Mucosa of rectum (tissue), 2 donors: Measurements from ENCODE around the gene KAT7.

Experiments used
- H3K27ac ChIP-seq, 2 donors: one replicate each; pipeline ENCODE4 v1.7.0; 2013; ENCODE audit warnings: inconsistent platforms in 2 of 2, low read depth in 2 of 2, low read length in 2 of 2
- H3K27me3 ChIP-seq, 2 donors: one replicate each; pipeline ENCODE4 v1.7.0; 2013; ENCODE audit warnings: low read length in 2 of 2; ENCODE audit not compliant: control insufficient read depth in 2 of 2, insufficient read depth in 2 of 2
- H3K36me3 ChIP-seq, 2 donors: one replicate each; pipeline ENCODE4 v1.7.0; 2013; ENCODE audit warnings: low read length in 2 of 2; ENCODE audit not compliant: control insufficient read depth in 2 of 2, insufficient read depth in 2 of 2
- H3K4me1 ChIP-seq, 2 donors: one replicate each; pipeline ENCODE4 v1.7.0; 2013; ENCODE audit warnings: low read length in 2 of 2, mild to moderate bottlenecking in 1 of 2; ENCODE audit not compliant: control insufficient read depth in 2 of 2, insufficient read depth in 2 of 2
- H3K4me3 ChIP-seq, 2 donors: one replicate each; pipeline ENCODE4 v1.7.0; 2013; ENCODE audit warnings: low read length in 2 of 2
- H3K9ac ChIP-seq, 2 donors: one replicate each; pipeline ENCODE4 v1.7.0; 2013; ENCODE audit warnings: low read length in 2 of 2, low read depth in 1 of 2, mild to moderate bottlenecking in 1 of 2
- H3K9me3 ChIP-seq, 2 donors: one replicate each; pipeline ENCODE4 v1.7.0; 2013; ENCODE audit warnings: low read length in 2 of 2; ENCODE audit not compliant: control insufficient read depth in 2 of 2
- donor health status: healthy.
- donor health status: Normal muscosa, but diverticular disease.

KAT7 gene

DNA sequence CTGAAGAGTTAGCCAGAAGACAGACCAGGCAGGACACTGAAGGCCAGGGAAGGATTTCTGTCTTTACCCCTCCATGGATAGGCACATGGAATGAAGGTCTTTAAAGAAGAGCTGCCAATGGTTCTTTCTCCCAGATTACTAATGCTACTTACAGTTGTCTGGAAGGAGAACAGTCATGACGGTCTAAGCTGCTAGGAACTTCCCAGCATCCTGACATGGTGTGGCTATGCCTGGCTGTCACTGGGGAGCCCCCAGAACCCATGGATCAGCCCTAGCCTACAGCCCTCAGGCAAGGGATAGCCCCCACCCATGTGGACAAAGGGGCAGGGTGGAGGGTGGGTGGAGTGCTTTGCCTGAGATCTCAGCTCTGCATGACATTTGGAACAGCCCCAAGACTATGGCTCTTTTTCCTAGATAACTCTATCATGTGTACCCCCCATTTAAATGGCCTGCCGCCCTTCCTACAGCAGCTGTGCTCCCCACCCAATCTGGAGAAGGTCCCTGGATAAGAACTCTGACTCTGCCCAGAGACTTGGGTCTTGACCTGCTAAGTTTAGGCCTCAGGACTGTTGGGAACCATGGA lies 9.2 kb upstream of the KAT7 start:
- H3K27ac ChIP-seq: no peak overlapping the region
- no peak overlapping the region for H3K9ac ChIP-seq
- H3K4me1 ChIP-seq: peaks cover 0 to 2% of the 10 kb centered on the region in 2 donors

GRCh38 chr17:49779739-49780231 lies 8.7 kb upstream of the KAT7 start:
- Histone ChIP-seq H3K27ac (no peak overlapping the region), H3K9ac (no peak overlapping the region), H3K4me3 (no peak overlapping the region), H3K27me3 (no peaks in the 10 kb centered on the region), H3K9me3 (no peaks in the 10 kb centered on the region), H3K36me3 (no peaks in the 10 kb centered on the region), H3K4me1 (peaks cover 0 to 2% of the 10 kb centered on the region in 2 donors)

More for the DNA sequence above, 9.2 kb upstream of the KAT7 start:
- Histone ChIP-seq H3K9me3 (no peaks in the 10 kb centered on the region), H3K36me3 (no peaks in the 10 kb centered on the region), H3K27me3 (no peaks in the 10 kb centered on the region), H3K4me3 (no peak overlapping the region)

DNA sequence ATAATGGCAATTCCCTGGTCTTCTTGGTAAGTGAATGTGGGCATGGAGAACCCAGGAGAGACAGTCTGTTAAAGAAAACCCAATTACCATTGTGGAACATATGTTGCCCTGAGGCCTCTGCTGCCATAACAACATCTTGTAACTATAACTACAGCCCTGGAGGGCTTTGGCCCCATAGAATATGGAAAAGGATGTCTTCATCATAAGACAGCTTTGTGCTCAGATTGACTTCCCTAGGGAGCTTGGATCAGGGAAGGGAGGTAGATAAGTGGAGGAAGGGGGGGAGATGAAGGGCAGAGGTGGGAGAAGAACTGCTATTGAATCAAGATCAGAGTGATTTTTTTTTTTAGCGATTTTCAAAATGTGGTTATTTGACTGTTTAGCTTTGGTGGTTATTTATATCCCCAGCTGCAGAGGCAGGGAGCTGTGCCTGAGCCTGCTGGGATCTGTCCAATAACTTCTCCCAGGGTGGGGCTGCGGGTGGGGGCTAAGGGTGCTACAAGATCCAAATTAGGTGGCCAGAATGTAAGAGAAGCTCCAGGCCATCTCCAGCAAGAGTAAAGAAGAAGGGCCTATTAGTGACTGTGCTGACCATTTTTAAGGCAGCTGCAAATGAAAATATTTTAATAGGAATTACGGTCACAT lies 5.3 kb upstream of the KAT7 start:
- H3K27ac ChIP-seq: no peak overlapping the region
- no peak overlapping the region for H3K4me3 ChIP-seq
- H3K9me3 ChIP-seq: no peaks in the 10 kb centered on the region
- peaks cover 3 to 4% of the 10 kb centered on the region in 2 donors for H3K4me1 ChIP-seq
- no peak overlapping the region for H3K9ac ChIP-seq
- H3K27me3 ChIP-seq: no peaks in the 10 kb centered on the region
- no peaks in the 10 kb centered on the region for H3K36me3 ChIP-seq

- H3K27me3 ChIP-seq: no peaks in the 10 kb centered on the region
- H3K27ac ChIP-seq: no peak overlapping the region
- peaks cover 3 to 4% of the 10 kb centered on the region in 2 donors for H3K4me1 ChIP-seq
- no peak overlapping the region for H3K4me3 ChIP-seq
- no peaks in the 10 kb centered on the region for H3K36me3 ChIP-seq
- H3K9me3 ChIP-seq: no peaks in the 10 kb centered on the region
- H3K9ac ChIP-seq: no peak overlapping the region
Observed at GRCh38 chr17:49783791-49784190, 4.7 kb upstream of the KAT7 start.

DNA sequence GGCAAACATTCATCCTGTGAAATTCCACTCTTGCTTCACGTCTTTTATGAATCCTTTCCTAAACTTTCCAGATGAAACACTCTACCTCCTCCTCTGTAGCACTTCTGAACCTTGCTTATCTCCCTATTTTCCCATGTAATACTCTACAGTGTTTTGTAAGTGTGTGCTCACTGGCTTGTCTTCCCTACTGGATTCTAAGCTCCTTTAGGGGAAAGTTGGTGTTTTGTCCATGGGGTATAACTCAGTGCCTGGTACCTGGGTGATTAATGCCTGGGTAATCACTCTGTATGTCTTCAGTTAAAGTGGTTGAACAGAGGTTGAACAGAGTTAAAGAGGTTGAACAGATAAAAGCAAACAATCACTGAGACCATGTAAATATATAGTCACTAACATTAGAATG lies 3.8 kb upstream of the KAT7 start:
- H3K4me3 ChIP-seq: no peak overlapping the region
- H3K27me3 ChIP-seq: no peaks in the 10 kb centered on the region
- H3K27ac ChIP-seq: no peak overlapping the region
- H3K9ac ChIP-seq: no peak overlapping the region
- no peaks in the 10 kb centered on the region for H3K9me3 ChIP-seq
- no peaks in the 10 kb centered on the region for H3K36me3 ChIP-seq
- peaks cover 8% of the 10 kb centered on the region in 2 donors for H3K4me1 ChIP-seq

GRCh38 chr17:49787884-49788477 lies 500 bp upstream of the KAT7 start:
- Histone ChIP-seq H3K27ac (peak overlapping the region; percentile 99 to 100), H3K4me3 (peak overlapping the region; percentile 96 to 99), H3K36me3 (peaks cover 14 to 15% of the 10 kb centered on the region in 2 donors), H3K9me3 (no peaks in the 10 kb centered on the region), H3K27me3 (no peaks in the 10 kb centered on the region), H3K9ac (peak overlapping the region; percentile 100), H3K4me1 (peaks cover 13 to 15% of the 10 kb centered on the region in 2 donors)

- peak overlapping the region in 1 of 2 donors; percentile 33 for H3K9ac ChIP-seq
- H3K4me3 ChIP-seq: peak overlapping the region; percentile 77 to 96
- peak overlapping the region in 1 of 2 donors; percentile 100 for H3K27ac ChIP-seq
- H3K27me3 ChIP-seq: no peaks in the 10 kb centered on the region
- no peaks in the 10 kb centered on the region for H3K9me3 ChIP-seq
- H3K4me1 ChIP-seq: peaks cover 13 to 15% of the 10 kb centered on the region in 2 donors
- H3K36me3 ChIP-seq: peaks cover 18 to 22% of the 10 kb centered on the region in 2 donors
Observed at GRCh38 chr17:49789243-49789578, 730 bp downstream of the KAT7 start.

- H3K9ac ChIP-seq: no peak overlapping the region
- H3K27ac ChIP-seq: no peak overlapping the region
- peaks cover 47 to 50% of the 10 kb centered on the region in 2 donors for H3K36me3 ChIP-seq
Observed at GRCh38 chr17:49793309-49793708, 4.8 kb downstream of the KAT7 start.

DNA sequence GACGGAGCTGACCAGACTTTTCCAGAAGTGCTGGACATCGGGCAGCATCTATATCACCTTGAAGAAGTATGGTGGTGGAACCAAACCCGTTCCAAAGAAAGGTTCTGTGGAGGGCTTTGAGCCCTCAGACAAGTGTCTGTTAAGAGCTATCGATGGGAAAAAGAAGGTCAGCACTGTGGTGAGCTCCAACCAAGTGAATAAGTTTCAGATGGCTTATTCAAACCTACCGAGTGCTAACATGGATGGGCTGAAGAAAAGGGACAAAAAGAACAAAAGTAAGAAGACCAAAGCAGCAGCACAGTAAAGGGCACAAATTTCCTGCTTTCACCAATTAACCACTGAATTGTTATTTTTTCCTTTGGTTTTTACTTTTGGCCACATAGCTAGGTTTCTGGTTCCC lies 6.9 kb downstream of the KAT7 start:
- no peaks in the 10 kb centered on the region for H3K27me3 ChIP-seq
- no peak overlapping the region for H3K27ac ChIP-seq
- H3K4me1 ChIP-seq: peaks cover 0 to 1% of the 10 kb centered on the region in 2 donors
- H3K9me3 ChIP-seq: no peaks in the 10 kb centered on the region
- no peak overlapping the region for H3K4me3 ChIP-seq
- H3K9ac ChIP-seq: no peak overlapping the region
- H3K36me3 ChIP-seq: peaks cover 57 to 65% of the 10 kb centered on the region in 2 donors

More at GRCh38 chr17:49793309-49793708, 4.8 kb downstream of the KAT7 start:
- H3K4me3 ChIP-seq: no peak overlapping the region
- H3K27me3 ChIP-seq: no peaks in the 10 kb centered on the region
- H3K9me3 ChIP-seq: no peaks in the 10 kb centered on the region
- peaks cover 9 to 11% of the 10 kb centered on the region in 2 donors for H3K4me1 ChIP-seq

DNA sequence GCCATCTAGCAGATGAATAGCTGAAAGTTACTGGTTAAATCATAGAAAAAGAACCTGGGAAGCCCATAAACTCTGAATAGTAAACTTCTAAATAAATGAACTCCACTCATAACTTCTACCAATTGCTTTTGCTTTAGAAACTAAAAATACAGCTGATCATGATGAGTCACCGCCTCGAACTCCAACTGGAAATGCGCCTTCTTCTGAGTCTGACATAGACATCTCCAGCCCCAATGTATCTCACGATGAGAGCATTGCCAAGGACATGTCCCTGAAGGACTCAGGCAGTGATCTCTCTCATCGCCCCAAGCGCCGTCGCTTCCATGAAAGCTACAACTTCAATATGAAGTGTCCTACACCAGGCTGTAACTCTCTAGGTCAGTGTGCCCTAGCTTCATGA lies 9.7 kb downstream of the KAT7 start:
- Histone ChIP-seq H3K4me3 (no peak overlapping the region), H3K27me3 (no peaks in the 10 kb centered on the region), H3K36me3 (peaks cover 49 to 69% of the 10 kb centered on the region in 2 donors), H3K9me3 (no peaks in the 10 kb centered on the region), H3K27ac (no peak overlapping the region), H3K4me1 (no peaks in the 10 kb centered on the region), H3K9ac (no peak overlapping the region)
